ENCODE data around the gene KRT72.

KRT72 gene

GRCh38 chr12:52600941-52601481 is at the start of gene KRT72:
KRT72 (minus strand) TSS chr12:52601463; CDS start chr12:52601452, 11 bp downstream.
- no peak for DNase-seq

GRCh38 chr12:52650520-52651081 is 49.3 kb upstream of the KRT72 start:
- DNase-seq = peak; percentile 36

GRCh38 chr12:52649066-52649465 is 47.8 kb upstream of the KRT72 start:
- DNase-seq = no peak

- no peak for DNase-seq
Observed at GRCh38 chr12:52648012-52648550, 46.8 kb upstream of the KRT72 start.

GRCh38 chr12:52647601-52648000 is 46.3 kb upstream of the KRT72 start:
- no peak for DNase-seq

- no peak for DNase-seq
Observed at GRCh38 chr12:52646613-52647012, 45.4 kb upstream of the KRT72 start.

- no peak for DNase-seq
Observed at GRCh38 chr12:52645982-52646381, 44.7 kb upstream of the KRT72 start.

GRCh38 chr12:52645120-52645761 is 44.0 kb upstream of the KRT72 start:
- no peak for DNase-seq

GRCh38 chr12:52644078-52644415 is 42.8 kb upstream of the KRT72 start:
- no peak for DNase-seq

GRCh38 chr12:52643233-52644077 is 42.2 kb upstream of the KRT72 start:
- DNase-seq = no peak

GRCh38 chr12:52641468-52641867 is 40.2 kb upstream of the KRT72 start:
- DNase-seq = no peak

- DNase-seq = no peak
Observed at GRCh38 chr12:52637299-52637698, 36.0 kb upstream of the KRT72 start.

- DNase-seq = no peak
Observed at GRCh38 chr12:52636592-52637258, 35.5 kb upstream of the KRT72 start.

GRCh38 chr12:52636189-52636588 is 34.9 kb upstream of the KRT72 start:
- no peak for DNase-seq

- peak; percentile 86 for DNase-seq
Observed at GRCh38 chr12:52634266-52635056, 33.2 kb upstream of the KRT72 start.

- no peak for DNase-seq
Observed at GRCh38 chr12:52633383-52633782, 32.1 kb upstream of the KRT72 start.

GRCh38 chr12:52632656-52633055 is 31.4 kb upstream of the KRT72 start:
- no peak for DNase-seq

GRCh38 chr12:52631676-52632459 is 30.6 kb upstream of the KRT72 start:
- DNase-seq = no peak

GRCh38 chr12:52631264-52631663 is 30.0 kb upstream of the KRT72 start:
- DNase-seq = no peak

GRCh38 chr12:52630599-52631200 is 29.4 kb upstream of the KRT72 start:
- no peak for DNase-seq

GRCh38 chr12:52630008-52630500 is 28.8 kb upstream of the KRT72 start:
- DNase-seq = no peak

All from NCI-H1694 (cell line).